Right lobe of liver (tissue), 6 donors: ENCODE results near the gene SLC25A51. TPM values are rescaled to one million over a fixed set of nuclear protein-coding genes. Genes with fewer than 3 reads are reported as not detected.
A peak's percentile ranks its signal among the peaks of the same experiment; 100 is the strongest.

Experiments
- ATAC-seq, 4 donors: fragments of 200-7000 bp; cut with Tn5 transposase; one replicate each; pipeline ENCODE4 v1.9.1; 2020; ENCODE audit warnings: mild to moderate bottlenecking in 4 of 4, moderate library complexity in 4 of 4
- DNase-seq, 3 donors: peaks; one replicate each; pipeline ENCODE4 v3.0.0-alpha.2; 2020
- H3K27ac ChIP-seq, 3 donors: fragments of 200-600 bp; one replicate each; pipeline ENCODE4 v1.8.0; 2022
- H3K27me3 ChIP-seq, 2 donors: fragments of 200-600 bp; one replicate each; pipeline ENCODE4 v1.8.0; 2022
- H3K36me3 ChIP-seq, 4 donors: fragments of 200-600 bp; sonication (generic) in 1 of 4; one replicate each; pipeline versions ENCODE4 v1.5.1 to v1.8.0; 2017 to 2022; ENCODE audit warnings: control low read depth in 1 of 4
- H3K4me1 ChIP-seq, 4 donors: fragments of 200-600 bp; sonication (generic) in 1 of 4; one replicate each; pipeline versions ENCODE4 v1.5.1 to v1.8.0; 2017 to 2022; ENCODE audit warnings: control low read depth in 1 of 4
- H3K4me3 ChIP-seq, 3 donors: fragments of 200-600 bp; one replicate each; pipeline ENCODE4 v1.8.0; 2022
- H3K9me3 ChIP-seq, 4 donors: fragments of 200-600 bp; sonication (generic) in 1 of 4; one replicate each; pipeline versions ENCODE4 v1.5.1 to v1.8.0; 2017 to 2022; ENCODE audit warnings: control low read depth in 1 of 4
- POLR2A ChIP-seq: fragments of 450-650 bp; IDR thresholded peaks from one replicate; pipeline ENCODE4 v1.6.1; 2017; ENCODE audit warnings: antibody characterized with exemption, mild to moderate bottlenecking
- WGBS: methylation state at CpG from one replicate; pipeline ENCODE4 v1.1.6; 2018; ENCODE audit warnings: low coverage, low lambda C conversion rate; ENCODE audit not compliant: insufficient coverage; ENCODE audit errors: missing lambda C conversion rate; 5-methylcytosine and 5-hydroxymethylcytosine counted together
- intact Hi-C, 2 donors: fragments of 100-400 bp; cut with DNase I; formaldehyde crosslinking; loops; one replicate each; pipeline versions ENCODE4 v1.11.2 to v1.14.1; 2022
- total RNA-seq, 6 experiments: library from RNA; depleted of rRNA in 2 of 6; stranded (reverse); fragments of >200 nt in 2 of 6; fragmentation: NEBNext Ultra II Directional in 3 of 6; extraction: Animal tissue kit (Norgen Biotek cat#: 25700) in 3 of 6; gene quantifications; one replicate each; pipeline versions ENCODE4 v1.1.0 to v1.2.4, GENCODE V29; 2016 to 2023
- TF ChIP-seq, protein P1 (sequence below), 4 donors: fragments of 200-600 bp in 3 of 4; fragments of 450-650 bp in 1 of 4; IDR thresholded peaks; one replicate each; pipeline versions ENCODE4 v1.5.1 to v1.8.0; 2016 to 2022; ENCODE audit warnings: antibody characterized with exemption in 4 of 4, mild to moderate bottlenecking in 2 of 4
- donor health status: DM: no; HTN: yes; CAD: no.
- donor health status: DM: no; HTN: no; CAD: no.
- donor health status: DM: no; HTN: no; CAD: no.
- donor health status: DM: no; HTN: yes; CAD: no.
- donor health status: DM: no; HTN: yes; CAD: no.

Gene SLC25A51
- total RNA-seq, 6 experiments from 2014 or later = 5.4 to 10.1 (median 7.9) TPM

DNA sequence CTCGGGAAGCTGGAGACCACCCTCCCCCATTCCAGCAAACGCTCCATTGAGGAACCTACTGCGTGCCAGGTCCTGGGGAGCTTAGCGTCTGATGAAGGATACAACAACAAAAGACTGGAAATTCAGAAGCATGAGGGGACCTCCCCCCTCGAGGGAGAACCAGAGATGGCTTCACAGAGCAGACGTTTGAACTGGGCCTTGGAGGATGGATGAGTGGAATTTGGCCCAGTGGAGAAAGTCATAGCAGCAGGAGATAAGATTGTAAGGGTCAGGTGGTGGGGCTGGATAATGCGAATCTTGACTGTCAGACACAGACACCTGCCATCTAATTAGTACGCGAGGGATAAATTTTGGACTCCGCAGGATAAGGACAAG is 1.2 kb upstream of the SLC25A51 start:
- Histone ChIP-seq H3K4me3 (peak overlapping the region in 1 of 3 donors; percentile 95), H3K27me3 (no peaks in the 10 kb centered on the region), H3K27ac (peak overlapping the region in 2 of 3 donors; percentile 79 to 82), H3K9me3 (no peaks in the 10 kb centered on the region), H3K4me1 (peaks cover 0 to 30% (median 0%) of the 10 kb centered on the region in 4 donors), H3K36me3 (no peaks in the 10 kb centered on the region)
- TF ChIP-seq, protein P1, sequence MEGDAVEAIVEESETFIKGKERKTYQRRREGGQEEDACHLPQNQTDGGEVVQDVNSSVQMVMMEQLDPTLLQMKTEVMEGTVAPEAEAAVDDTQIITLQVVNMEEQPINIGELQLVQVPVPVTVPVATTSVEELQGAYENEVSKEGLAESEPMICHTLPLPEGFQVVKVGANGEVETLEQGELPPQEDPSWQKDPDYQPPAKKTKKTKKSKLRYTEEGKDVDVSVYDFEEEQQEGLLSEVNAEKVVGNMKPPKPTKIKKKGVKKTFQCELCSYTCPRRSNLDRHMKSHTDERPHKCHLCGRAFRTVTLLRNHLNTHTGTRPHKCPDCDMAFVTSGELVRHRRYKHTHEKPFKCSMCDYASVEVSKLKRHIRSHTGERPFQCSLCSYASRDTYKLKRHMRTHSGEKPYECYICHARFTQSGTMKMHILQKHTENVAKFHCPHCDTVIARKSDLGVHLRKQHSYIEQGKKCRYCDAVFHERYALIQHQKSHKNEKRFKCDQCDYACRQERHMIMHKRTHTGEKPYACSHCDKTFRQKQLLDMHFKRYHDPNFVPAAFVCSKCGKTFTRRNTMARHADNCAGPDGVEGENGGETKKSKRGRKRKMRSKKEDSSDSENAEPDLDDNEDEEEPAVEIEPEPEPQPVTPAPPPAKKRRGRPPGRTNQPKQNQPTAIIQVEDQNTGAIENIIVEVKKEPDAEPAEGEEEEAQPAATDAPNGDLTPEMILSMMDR (IDR thresholded peaks at IDR 0.05) = no peak
- TF ChIP-seq POLR2A = no peak
- intact Hi-C loops = no loop called here
- no peak for ATAC-seq
- no peak for DNase-seq
- 79% methylated on average over 8 of the region's 10 CpGs for WGBS

DNA sequence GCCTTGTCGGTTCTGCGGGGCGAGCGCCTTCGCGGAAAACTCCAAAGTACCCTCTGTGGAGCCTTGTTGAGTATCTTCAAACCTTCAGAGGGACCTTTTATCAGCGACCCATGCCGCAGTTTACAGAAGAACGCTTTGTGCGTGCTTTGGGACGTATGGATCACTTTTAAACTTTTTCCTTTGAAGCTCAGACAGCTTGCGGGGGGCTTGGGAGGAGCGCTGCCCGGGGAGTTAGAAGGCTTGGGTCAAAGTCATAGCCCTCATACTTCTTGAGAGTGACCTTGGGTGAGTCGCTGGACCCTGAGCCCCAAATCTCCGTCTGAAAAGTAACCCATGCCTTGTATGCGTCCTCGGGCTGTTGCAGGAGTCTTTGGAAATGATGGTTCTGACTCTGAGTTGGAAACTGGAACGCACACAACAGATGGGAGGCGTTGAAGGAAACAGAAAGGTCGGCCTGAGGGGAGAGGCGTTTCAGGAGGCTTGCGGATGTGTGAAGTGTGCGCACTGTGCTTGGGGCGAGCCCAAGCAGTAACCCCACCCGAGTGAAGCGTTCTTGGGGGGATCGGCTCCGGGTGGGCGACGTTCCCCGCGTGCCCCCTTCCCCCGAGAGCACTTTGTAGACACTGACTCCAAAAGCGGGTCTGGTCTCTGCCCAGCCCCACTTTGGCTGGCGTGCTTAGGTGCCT is 661 bp upstream of the SLC25A51 start:
- Histone ChIP-seq H3K27me3 (no peaks in the 10 kb centered on the region), H3K4me1 (peaks cover 0 to 30% (median 0%) of the 10 kb centered on the region in 4 donors), H3K4me3 (peak overlapping the region; percentile 88 to 97 (median 95)), H3K27ac (peak overlapping the region; percentile 36 to 82 (median 79)), H3K9me3 (no peaks in the 10 kb centered on the region), H3K36me3 (no peaks in the 10 kb centered on the region)
- WGBS = 28% methylated on average over 20 of the region's 36 CpGs
- intact Hi-C loops = no loop called here
- DNase-seq = no peak
- TF ChIP-seq POLR2A = no peak
- TF ChIP-seq, protein P1 (IDR thresholded peaks at IDR 0.05) = no peak
- peak in 2 of 4 donors; percentile 2 to 8 for ATAC-seq

DNA sequence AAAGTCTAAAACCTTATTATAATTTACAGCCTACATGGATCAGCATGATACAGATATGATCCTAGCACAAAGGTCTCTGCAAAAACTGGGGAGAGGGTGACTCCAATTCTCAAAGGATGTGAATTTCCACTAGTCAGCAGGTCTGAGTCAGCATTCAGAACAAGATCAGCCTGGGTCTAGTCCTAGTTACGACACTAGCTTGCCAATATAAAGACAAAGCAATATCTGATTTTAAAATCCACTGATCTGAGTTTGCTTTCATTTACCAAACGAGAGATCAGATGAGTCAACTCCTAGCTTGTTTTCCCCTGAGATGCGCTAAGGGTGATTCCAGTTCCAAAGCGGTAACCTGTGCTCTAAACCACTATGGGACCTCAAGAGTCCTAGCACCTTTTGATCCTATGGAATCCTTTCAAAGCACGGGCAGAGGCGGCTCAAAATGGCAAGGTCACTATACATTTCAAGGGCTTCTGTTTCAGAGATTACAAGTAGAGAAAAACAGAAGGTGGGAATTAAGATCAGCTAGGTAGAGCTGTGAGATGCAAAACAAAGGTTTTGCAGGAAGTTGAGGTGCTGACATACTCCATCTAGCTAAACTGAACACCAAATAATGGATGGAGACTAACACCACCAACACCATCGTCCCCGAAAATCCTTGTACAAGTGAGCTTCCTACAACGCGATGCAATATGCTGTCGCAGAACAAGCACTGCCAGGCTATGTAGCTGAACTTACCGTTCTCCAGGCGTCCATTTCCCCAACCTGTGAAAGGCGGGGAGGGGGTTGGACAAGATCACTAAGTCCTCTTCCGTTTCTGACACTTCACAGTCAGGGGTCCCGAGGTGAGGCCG is 906 bp downstream of the SLC25A51 start:
- no peaks in the 10 kb centered on the region for H3K9me3 ChIP-seq
- peak; percentile 2 to 17 (median 5) for ATAC-seq
- H3K4me3 ChIP-seq = peak overlapping the region; percentile 88 to 97 (median 95)
- DNase-seq = peak in 1 of 3 donors; percentile 24
- TF ChIP-seq, protein P1 (IDR thresholded peaks at IDR 0.05) = no peak
- no peak for TF ChIP-seq POLR2A
- H3K27me3 ChIP-seq = no peaks in the 10 kb centered on the region
- intact Hi-C loops = no loop called here
- H3K36me3 ChIP-seq = peaks cover 0 to 15% (median 4%) of the 10 kb centered on the region in 4 donors
- peak overlapping the region in 2 of 3 donors; percentile 79 to 82 for H3K27ac ChIP-seq
- peaks cover 0 to 15% (median 0%) of the 10 kb centered on the region in 4 donors for H3K4me1 ChIP-seq
- 3% methylated on average over 14 of the region's 17 CpGs for WGBS

DNA sequence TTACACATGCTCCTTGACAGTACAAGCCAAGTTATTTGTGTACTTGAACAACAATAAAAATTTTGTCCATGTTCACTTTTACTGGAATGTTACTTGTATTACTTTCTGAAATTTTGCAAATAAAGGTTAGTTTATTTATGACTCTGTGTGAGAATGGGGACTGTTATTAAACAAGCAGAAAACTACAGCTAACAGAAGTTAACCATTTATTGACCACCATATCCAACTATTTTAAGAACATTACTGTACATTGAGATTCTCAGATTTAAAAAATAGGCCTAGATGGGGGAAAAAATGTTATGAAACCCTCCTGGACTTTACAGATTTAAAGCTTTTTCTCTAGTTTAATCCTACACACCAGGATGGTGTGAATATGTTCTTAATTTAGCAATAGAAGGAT is 1.8 kb downstream of the SLC25A51 start:
- H3K27ac ChIP-seq = no peak overlapping the region
- DNase-seq = no peak
- H3K36me3 ChIP-seq = peaks cover 0 to 17% (median 4%) of the 10 kb centered on the region in 4 donors
- TF ChIP-seq POLR2A = no peak
- TF ChIP-seq, protein P1 (IDR thresholded peaks at IDR 0.05) = no peak
- no peak for ATAC-seq
- H3K4me1 ChIP-seq = peaks cover 0 to 14% (median 0%) of the 10 kb centered on the region in 4 donors
- no peaks in the 10 kb centered on the region for H3K27me3 ChIP-seq
- no peak overlapping the region for H3K4me3 ChIP-seq
- H3K9me3 ChIP-seq = no peaks in the 10 kb centered on the region
- intact Hi-C loops = no loop called here
